ENCODE measurements around the gene DDIT3.

DDIT3 gene

GRCh38 chr12:57479376-57480115, 40.8 kb downstream of the DDIT3 start, which contains the start of gene ARHGAP9:
Gene ARHGAP9 (minus strand): TSS chr12:57479866. CDS start chr12:57479406, 460 bp downstream.
- peak; percentile 67 to 68 for DNase-seq

DNA sequence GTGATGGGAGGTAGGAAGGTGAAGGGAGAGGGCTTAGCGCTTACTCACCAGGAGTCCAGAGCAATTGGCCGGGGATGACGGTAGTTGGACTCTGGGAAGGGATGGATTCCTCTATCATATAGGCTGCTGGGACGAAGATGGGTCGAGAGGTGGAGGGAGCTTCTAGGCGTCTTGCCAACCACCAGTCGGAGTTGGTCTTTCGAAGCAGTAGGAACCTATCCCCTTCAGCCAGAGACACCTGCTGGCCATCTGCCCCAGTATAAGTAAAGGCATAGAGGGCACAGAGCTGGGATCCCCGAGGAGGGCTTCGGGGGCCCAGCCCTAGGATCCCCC, 41.3 kb downstream of the DDIT3 start:
- no peak for DNase-seq

DNA sequence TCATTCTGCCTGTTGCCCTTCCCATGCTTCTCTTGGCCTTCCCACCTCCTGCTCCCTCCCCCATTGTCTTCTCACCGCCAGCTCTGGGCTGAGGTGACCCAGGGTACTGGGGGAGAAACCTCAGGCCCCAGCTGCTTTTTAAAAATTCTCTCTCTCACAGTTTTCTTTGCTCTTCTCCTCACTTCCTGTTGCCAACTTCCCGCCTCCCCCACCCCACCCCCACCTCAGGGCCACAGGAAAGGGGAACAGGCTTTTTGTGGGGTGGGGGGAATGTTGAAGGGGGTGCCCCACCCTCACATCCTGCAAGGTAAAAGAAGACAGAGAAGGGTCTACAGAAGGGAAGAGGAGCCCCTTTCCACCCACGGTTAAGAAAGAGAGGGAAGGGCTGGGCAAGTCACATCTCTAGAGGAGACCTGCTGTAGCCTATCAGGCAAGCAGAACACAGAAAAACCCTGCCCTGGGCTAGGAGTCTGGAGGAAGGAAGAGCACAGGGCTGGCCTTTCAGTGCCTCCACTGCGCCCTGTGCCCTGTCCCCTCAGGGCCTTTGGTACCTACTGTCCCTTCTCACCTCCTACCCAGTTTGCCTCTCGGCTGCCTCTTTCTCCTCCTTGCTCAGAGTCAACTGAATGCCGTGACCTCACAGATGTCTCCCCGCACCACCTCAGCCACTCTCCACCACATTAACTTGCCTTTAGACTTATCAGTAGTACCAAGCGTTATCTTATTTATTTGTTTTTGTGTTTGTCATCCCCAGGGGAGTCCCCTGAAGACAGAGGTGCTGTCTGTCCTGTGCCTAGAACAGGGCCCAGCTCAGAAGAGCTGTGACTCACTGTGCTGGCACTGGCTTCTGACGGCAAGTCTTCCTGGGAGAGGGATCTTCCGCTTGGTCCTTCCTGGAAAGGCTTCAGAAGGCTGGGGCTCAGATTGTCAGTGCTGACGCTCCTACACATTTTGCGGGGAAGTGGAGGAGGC, 42.3 kb downstream of the DDIT3 start:
- DNase-seq = peak; percentile 66 to 69

DNA sequence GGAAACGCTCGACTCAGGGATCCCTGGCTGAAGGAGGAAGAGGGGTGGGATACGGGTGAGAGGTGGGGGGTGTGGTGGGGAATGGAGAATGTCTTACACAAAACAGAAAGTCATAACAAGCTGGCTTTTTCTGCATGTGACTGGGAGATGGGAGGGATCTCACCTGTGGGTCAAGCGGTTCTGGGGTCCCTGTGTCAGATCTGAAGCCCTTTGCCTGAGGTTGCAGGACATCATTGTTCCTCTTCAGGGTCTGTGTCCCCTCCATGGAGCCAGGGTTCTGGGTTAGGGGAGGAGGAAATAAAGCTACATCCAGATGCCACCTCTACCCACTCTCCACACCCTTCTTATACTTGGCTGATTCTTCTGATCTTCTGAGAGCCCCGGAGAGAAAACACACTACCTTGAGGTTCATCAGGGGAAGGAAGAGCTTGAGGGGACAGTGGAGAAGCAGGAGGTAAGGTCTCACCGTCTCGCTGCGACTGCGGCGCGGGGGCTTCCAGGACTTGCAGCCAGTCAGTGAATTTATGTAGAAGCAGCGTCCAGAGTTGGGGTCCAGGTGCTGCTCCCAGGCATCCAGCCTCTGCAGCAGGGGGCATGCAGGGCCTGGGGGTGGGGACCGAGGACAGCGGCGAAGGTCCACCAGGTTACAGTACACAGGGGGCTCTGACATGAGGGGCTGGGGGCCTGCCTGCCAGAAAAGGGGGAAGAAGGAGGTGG, 43.2 kb downstream of the DDIT3 start:
- DNase-seq = no peak

GRCh38 chr12:57476162-57476992, 43.9 kb downstream of the DDIT3 start:
- DNase-seq = peak; percentile 90 to 91

DNA sequence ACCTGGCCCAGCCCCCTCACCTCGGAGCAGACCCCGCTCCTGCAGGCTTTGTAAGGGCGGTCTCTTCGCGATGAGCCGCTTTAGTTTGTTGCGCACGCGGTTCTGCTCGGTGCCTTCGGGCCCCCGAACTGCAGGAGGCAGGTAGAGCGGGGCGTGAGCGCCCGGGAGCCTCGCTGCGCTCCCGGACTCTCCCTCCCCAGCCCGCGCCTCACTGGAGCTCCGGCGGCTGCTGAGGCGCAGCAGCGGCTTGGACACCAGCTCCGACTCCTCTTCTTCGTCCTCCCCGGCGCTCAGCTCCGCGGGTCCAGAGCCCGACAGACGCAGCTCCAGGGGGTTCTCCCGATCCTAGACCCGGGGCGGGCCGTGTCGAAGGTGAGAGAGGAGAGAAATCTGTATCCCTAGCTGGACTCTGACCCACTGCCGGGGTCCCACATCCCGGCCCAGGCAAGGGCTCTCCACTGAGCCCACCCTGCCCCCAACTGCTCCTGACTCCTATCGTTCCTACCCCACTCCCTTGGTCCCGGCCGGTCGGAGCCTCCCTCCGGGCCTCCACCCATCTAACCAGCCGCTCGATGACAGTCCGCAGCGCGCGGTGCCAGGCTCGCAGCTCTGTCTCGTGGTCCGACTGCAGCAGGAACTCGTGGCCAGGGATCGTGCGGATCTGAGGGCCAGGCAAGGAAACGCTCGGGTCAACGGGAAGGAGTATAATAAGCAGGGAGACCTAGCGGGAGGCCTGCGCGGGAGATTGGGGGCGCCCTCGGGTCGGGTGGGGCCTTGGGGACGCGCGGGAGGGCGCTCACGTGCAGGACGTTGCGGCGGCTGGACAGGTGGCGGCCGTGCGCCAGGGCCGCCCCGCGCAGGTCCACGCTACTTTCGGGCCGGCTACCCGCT, 44.8 kb downstream of the DDIT3 start:
- no peak for DNase-seq

- DNase-seq = no peak
These were observed 45.5 kb downstream of the DDIT3 start for GRCh38 chr12:57474862-57475261.

GRCh38 chr12:57474430-57474829, 45.9 kb downstream of the DDIT3 start:
- DNase-seq = no peak

GRCh38 chr12:57473886-57474285, 46.4 kb downstream of the DDIT3 start:
- no peak for DNase-seq

- no peak for DNase-seq
These were observed 46.9 kb downstream of the DDIT3 start for GRCh38 chr12:57473392-57473791.

DNA sequence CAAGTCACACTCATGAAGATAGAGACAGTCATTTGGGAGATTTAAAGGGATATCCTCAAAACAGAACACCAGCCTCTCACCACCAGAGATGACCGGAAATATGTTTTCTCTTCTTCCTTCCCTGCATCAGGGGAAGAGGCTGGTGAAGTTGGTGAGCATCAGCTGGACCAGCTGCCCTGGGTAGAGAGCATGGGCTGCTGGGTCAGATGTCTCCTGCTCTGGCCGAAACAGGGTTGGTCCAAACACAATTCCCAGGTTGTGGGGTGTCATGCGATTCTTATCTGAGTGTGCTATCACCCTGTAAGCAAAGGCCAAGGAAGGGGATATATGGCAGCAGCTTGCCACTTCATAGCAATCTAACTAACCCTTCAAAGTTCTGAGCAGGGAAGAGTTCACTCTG, 47.9 kb downstream of the DDIT3 start:
- no peak for DNase-seq

- DNase-seq = no peak
These were observed 48.7 kb downstream of the DDIT3 start for GRCh38 chr12:57471661-57472060.

DNA sequence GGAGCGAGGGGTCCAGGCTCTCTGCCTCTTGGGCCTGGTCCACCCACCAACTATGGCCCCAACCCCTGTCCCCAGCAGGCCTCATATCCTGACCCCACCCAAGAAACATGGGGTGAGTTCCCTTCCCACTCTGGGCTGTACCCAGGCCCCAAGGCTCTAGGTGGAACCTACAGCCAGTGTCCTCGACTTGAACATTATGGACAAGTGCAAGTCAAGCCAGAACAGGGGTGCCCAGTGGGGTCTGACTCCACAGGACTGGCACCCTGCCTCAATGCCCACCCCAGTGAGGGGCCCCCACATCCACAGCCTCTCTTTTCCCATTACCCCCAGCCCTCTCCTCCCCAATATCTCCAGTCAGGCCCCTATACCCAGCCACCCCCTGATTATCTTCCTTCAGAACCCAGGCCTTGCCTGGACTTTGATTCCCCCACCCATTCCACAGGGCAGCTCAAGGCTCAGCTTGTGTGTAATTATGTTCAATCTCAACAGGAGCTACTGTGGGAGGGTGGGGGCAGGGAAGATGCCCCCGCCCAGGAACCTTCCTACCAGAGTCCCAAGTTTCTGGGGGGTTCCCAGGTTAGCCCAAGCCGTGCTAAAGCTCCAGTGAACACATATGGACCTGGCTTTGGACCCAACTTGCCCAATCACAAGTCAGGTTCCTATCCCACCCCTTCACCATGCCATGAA, 49.2 kb downstream of the DDIT3 start:
- DNase-seq = no peak

DNA sequence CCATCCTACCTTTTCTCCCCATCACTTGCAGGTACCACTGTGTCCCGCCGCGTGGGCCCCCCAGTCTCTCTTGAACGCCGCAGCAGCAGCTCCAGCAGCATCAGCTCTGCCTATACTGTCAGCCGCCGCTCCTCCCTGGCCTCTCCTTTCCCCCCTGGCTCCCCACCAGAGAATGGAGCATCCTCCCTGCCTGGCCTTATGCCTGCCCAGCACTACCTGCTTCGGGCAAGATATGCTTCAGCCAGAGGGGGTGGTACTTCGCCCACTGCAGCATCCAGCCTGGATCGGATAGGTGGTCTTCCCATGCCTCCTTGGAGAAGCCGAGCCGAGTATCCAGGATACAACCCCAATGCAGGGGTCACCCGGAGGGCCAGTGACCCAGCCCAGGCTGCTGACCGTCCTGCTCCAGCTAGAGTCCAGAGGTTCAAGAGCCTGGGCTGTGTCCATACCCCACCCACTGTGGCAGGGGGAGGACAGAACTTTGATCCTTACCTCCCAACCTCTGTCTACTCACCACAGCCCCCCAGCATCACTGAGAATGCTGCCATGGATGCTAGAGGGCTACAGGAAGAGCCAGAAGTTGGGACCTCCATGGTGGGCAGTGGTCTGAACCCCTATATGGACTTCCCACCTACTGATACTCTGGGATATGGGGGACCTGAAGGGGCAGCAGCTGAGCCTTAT, 49.9 kb downstream of the DDIT3 start:
- no peak for DNase-seq

DNA sequence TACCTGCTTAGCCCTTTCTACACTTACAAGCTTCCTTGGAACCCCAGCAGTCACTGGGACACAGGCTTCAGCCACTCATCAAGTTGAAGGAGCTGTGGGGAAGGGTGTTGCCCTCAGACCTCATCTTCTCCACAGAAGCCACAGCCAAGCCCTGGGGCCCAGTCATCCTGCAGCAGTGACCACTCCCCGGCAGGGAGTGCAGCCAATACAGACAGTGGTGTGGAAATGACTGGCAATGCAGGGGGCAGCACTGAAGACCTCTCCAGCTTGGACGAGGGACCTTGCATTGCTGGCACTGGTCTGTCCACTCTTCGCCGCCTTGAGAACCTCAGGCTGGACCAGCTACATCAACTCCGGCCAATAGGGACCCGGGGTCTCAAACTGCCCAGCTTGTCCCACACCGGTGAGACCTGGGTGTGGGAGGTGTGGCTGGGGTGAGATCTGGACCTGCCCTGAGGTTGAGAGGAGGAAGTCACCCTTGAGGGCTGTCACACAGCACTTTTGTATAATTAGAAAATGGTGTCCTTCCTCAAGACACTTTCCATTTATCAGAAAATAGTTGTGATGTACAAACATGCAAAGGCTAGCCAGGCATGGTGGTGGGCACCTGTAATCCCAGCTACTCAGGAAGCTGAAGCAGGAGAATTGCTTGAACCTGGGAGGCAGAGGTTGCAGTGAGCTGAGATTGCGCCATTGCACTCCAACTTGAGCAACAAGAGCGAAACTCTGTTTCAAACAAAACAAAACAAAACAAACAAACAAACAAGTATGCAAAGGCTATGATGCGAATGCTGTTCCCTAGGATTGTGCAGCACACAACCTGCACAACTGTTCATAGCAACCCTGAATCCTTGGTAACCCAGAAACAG, 50.8 kb downstream of the DDIT3 start:
- DNase-seq = no peak

- no peak for DNase-seq
These were observed 52.4 kb downstream of the DDIT3 start for GRCh38 chr12:57467915-57468314.

DNA sequence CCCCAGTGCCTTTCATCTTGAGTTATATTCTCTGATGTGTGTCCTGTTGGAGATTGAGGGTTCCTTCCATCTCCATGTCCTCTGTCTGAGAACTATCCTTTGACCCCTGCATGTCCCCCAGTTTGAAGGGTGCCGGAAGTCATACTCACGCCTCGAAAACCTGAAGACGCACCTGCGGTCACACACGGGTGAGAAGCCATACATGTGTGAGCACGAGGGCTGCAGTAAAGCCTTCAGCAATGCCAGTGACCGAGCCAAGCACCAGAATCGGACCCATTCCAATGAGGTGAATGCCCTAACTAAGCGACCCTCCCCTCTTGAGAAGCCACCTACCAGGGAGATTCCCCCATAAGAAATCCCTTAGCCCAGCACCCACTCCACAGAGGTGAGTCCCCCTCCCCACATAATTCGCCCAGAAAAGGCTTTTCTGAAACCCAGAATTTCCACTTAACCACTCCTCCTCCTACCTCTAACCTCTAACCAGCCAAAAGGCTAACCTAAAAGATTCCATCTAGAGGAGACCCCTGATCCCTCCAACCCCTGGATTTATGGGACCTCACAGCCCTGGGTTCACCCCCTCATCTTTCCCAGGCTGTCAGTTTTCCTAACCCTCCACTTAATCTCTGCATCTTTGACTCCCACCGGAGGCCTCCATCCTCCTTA, 53.0 kb downstream of the DDIT3 start:
- DNase-seq = no peak

All from activated T-cell treated with anti-CD3 and anti-CD28 coated beads, Interleukin-2, amount 50 U/mL, for 48 hours (primary cell).